HG03097 (cell line): ENCODE data around the gene POLRMT.

Experiments used
- ATAC-seq: cut with Tn5 transposase; IDR thresholded peaks from one replicate; pipeline ENCODE4 v1.9.1; 2021; ENCODE audit not compliant: unreplicated experiment, low FRiP score

The POLRMT gene

GRCh38 chr19:663682-664117, 30.4 kb upstream of the POLRMT start:
- peak; percentile 3 for ATAC-seq

GRCh38 chr19:662962-663681, 29.8 kb upstream of the POLRMT start, which contains the start of gene RNF126:
RNF126 (minus strand) TSS chr19:663214; CDS start chr19:663121, 93 bp downstream.
- ATAC-seq = peak; percentile 55

- no peak for ATAC-seq
Observed at GRCh38 chr19:662207-662961, 29.0 kb upstream of the POLRMT start.

GRCh38 chr19:661427-662196, 28.3 kb upstream of the POLRMT start:
- ATAC-seq = no peak

- ATAC-seq = no peak
Observed at GRCh38 chr19:660793-661426, 27.6 kb upstream of the POLRMT start.

- ATAC-seq = no peak
Observed at GRCh38 chr19:658916-659839, 25.8 kb upstream of the POLRMT start.

- no peak for ATAC-seq
Observed at GRCh38 chr19:658059-658839, 24.9 kb upstream of the POLRMT start.

- ATAC-seq = no peak
Observed at GRCh38 chr19:657611-658010, 24.3 kb upstream of the POLRMT start.

- no peak for ATAC-seq
Observed at GRCh38 chr19:656751-657559, 23.6 kb upstream of the POLRMT start.

GRCh38 chr19:655691-656090, 22.4 kb upstream of the POLRMT start:
- no peak for ATAC-seq

GRCh38 chr19:653425-653824, 20.1 kb upstream of the POLRMT start:
- ATAC-seq = no peak

GRCh38 chr19:652467-653389, 19.4 kb upstream of the POLRMT start:
- ATAC-seq = no peak

- ATAC-seq = no peak
Observed at GRCh38 chr19:651991-652390, 18.7 kb upstream of the POLRMT start.

- ATAC-seq = no peak
Observed at GRCh38 chr19:651114-651818, 17.9 kb upstream of the POLRMT start.

GRCh38 chr19:650121-650520, 16.8 kb upstream of the POLRMT start:
- no peak for ATAC-seq
